ENCODE results near the gene STK31.

GRCh38 chr7:23672033-23672432 lies 38.0 kb upstream of the STK31 start:
- TF ChIP-seq, protein P1, sequence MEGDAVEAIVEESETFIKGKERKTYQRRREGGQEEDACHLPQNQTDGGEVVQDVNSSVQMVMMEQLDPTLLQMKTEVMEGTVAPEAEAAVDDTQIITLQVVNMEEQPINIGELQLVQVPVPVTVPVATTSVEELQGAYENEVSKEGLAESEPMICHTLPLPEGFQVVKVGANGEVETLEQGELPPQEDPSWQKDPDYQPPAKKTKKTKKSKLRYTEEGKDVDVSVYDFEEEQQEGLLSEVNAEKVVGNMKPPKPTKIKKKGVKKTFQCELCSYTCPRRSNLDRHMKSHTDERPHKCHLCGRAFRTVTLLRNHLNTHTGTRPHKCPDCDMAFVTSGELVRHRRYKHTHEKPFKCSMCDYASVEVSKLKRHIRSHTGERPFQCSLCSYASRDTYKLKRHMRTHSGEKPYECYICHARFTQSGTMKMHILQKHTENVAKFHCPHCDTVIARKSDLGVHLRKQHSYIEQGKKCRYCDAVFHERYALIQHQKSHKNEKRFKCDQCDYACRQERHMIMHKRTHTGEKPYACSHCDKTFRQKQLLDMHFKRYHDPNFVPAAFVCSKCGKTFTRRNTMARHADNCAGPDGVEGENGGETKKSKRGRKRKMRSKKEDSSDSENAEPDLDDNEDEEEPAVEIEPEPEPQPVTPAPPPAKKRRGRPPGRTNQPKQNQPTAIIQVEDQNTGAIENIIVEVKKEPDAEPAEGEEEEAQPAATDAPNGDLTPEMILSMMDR (IDR thresholded peaks at IDR 0.05) = no peak
- TF ChIP-seq EZH2 (IDR thresholded peaks at IDR 0.05; ENCODE audit: borderline replicate concordance, insufficient read depth, low read depth, low read length, poor library complexity, severe bottlenecking) = no peak
